ENCODE measurements around the gene MPIG6B. TPM values are rescaled to one million over a fixed set of nuclear protein-coding genes. Genes with fewer than 3 reads are reported as not detected.

MPIG6B gene
- total RNA-seq, 4 donors from 2014 or later: 0.54 TPM; not detected in 3

- Histone ChIP-seq H3K36me3 (no peaks in the 10 kb centered on the region), H3K27ac (no peak overlapping the region), H3K9me3 (no peaks in the 10 kb centered on the region), H3K27me3 (no peaks in the 10 kb centered on the region), H3K4me3 (no peak overlapping the region), H3K4me1 (peaks cover 3 to 35% (median 11%) of the 10 kb centered on the region in 3 donors)
- ATAC-seq: no peak
- WGBS, 2 donors (ENCODE audit: low coverage in 1 of 2): 80 to 88% methylated on average over 2 of the region's 2 CpGs
- TF ChIP-seq POLR2AphosphoS5 (IDR thresholded peaks at IDR 0.05) (no peak), EP300 (IDR thresholded peaks at IDR 0.05) (no peak), POLR2A (IDR thresholded peaks at IDR 0.05) (no peak), CTCF (IDR thresholded peaks at IDR 0.05) (no peak)
Observed at GRCh38 chr6:31741815-31742214, 18.6 kb downstream of the MPIG6B start.

GRCh38 chr6:31742894-31743293 lies 19.7 kb downstream of the MPIG6B start:
- Histone ChIP-seq H3K36me3 (no peaks in the 10 kb centered on the region), H3K4me1 (peaks cover 3 to 34% (median 8%) of the 10 kb centered on the region in 3 donors), H3K27me3 (no peaks in the 10 kb centered on the region), H3K4me3 (no peak overlapping the region), H3K27ac (no peak overlapping the region), H3K9me3 (no peaks in the 10 kb centered on the region)
- WGBS, 2 donors (ENCODE audit: low coverage in 1 of 2): 72 to 82% methylated on average over 3 of the region's 3 CpGs
- TF ChIP-seq CTCF (IDR thresholded peaks at IDR 0.05): no peak
- TF ChIP-seq POLR2A (IDR thresholded peaks at IDR 0.05): no peak
- no peak for TF ChIP-seq POLR2AphosphoS5 (IDR thresholded peaks at IDR 0.05)
- TF ChIP-seq EP300 (IDR thresholded peaks at IDR 0.05): no peak
- no peak for ATAC-seq

GRCh38 chr6:31744422-31744821 lies 21.2 kb downstream of the MPIG6B start:
- no peak for TF ChIP-seq CTCF (IDR thresholded peaks at IDR 0.05)
- no peak for TF ChIP-seq POLR2AphosphoS5 (IDR thresholded peaks at IDR 0.05)
- no peak for TF ChIP-seq POLR2A (IDR thresholded peaks at IDR 0.05)
- TF ChIP-seq EP300 (IDR thresholded peaks at IDR 0.05): no peak
- Histone ChIP-seq H3K9me3 (no peaks in the 10 kb centered on the region), H3K27ac (no peak overlapping the region), H3K27me3 (no peaks in the 10 kb centered on the region), H3K4me1 (peaks cover under 1 to 20% (median 5%) of the 10 kb centered on the region in 3 donors), H3K4me3 (no peak overlapping the region), H3K36me3 (no peaks in the 10 kb centered on the region)
- WGBS, 2 donors (ENCODE audit: low coverage in 1 of 2): 58 to 67% methylated on average over 1 of the region's 1 CpG
- no peak for ATAC-seq

GRCh38 chr6:31749301-31750036 lies 26.3 kb downstream of the MPIG6B start:
- no peak for TF ChIP-seq POLR2A (IDR thresholded peaks at IDR 0.05)
- no peak for TF ChIP-seq EP300 (IDR thresholded peaks at IDR 0.05)
- TF ChIP-seq CTCF (IDR thresholded peaks at IDR 0.05): no peak
- TF ChIP-seq POLR2AphosphoS5 (IDR thresholded peaks at IDR 0.05): no peak
- no peak overlapping the region for H3K27ac ChIP-seq
- H3K36me3 ChIP-seq: no peaks in the 10 kb centered on the region
- peaks cover 0 to 11% (median 0%) of the 10 kb centered on the region in 3 donors for H3K4me1 ChIP-seq
- no peaks in the 10 kb centered on the region for H3K9me3 ChIP-seq
- H3K4me3 ChIP-seq: no peak overlapping the region
- no peaks in the 10 kb centered on the region for H3K27me3 ChIP-seq
- no peak for ATAC-seq
- 80 to 90% methylated on average over 2 to 5 of the region's 8 CpGs for WGBS, 2 donors (ENCODE audit: low coverage in 1 of 2)

- H3K36me3 ChIP-seq: no peaks in the 10 kb centered on the region
- no peaks in the 10 kb centered on the region for H3K9me3 ChIP-seq
- TF ChIP-seq EP300 (IDR thresholded peaks at IDR 0.05): no peak
- TF ChIP-seq CTCF (IDR thresholded peaks at IDR 0.05): no peak
- no peak for TF ChIP-seq POLR2AphosphoS5 (IDR thresholded peaks at IDR 0.05)
- no peak for TF ChIP-seq POLR2A (IDR thresholded peaks at IDR 0.05)
- WGBS, 2 donors (ENCODE audit: low coverage in 1 of 2): 84 to 98% methylated on average over 6 to 7 of the region's 7 CpGs
- ATAC-seq: no peak
- peaks cover 0 to 11% (median 0%) of the 10 kb centered on the region in 3 donors for H3K4me1 ChIP-seq
- H3K27ac ChIP-seq: no peak overlapping the region
- no peak overlapping the region for H3K4me3 ChIP-seq
- no peaks in the 10 kb centered on the region for H3K27me3 ChIP-seq
Observed at GRCh38 chr6:31750411-31751022, 27.3 kb downstream of the MPIG6B start.

All from gastroesophageal sphincter (tissue), 4 donors.